Measurements from ENCODE around the gene LRRC26. TPM values are rescaled to one million over a fixed set of nuclear protein-coding genes. Genes with fewer than 3 reads are reported as not detected.

The LRRC26 gene
- total and polyA plus RNA-seq, 4 experiments from 2014 or later = not detected

GRCh38 chr9:137204731-137205125, 34.9 kb upstream of the LRRC26 start:
- Mint-ChIP-seq H3K27ac (peak overlapping the region; percentile 92 to 99 (median 96)), H3K27me3 (no peaks in the 10 kb centered on the region), H3K36me3 (peaks cover 9 to 18% of the 10 kb centered on the region in 2 donors), H3K4me3 (peak overlapping the region; percentile 88 to 96 (median 94)), H3K9me3 (no peaks in the 10 kb centered on the region), H3K4me1 (peaks cover 26 to 59% (median 48%) of the 10 kb centered on the region in 4 donors)
- H3K4me3 ChIP-seq (ENCODE audit: low read length in 2 of 2) = peak overlapping the region; percentile 90 to 94
- H3K36me3 ChIP-seq (ENCODE audit: insufficient read depth, low read length) = no peaks in the 10 kb centered on the region
- peak overlapping the region; percentile 94 for H3K27ac ChIP-seq (ENCODE audit: low read depth, low read length)
- intact Hi-C loops (cut with micrococcal nuclease) = loop anchor here (1.0 kb wide), 2 partner anchors 16 to 19 kb away; partner anchors contain the start of genes ANAPC2 and SSNA1
- ChIA-PET CTCF (ENCODE audit: partially characterized antibody) (interaction anchor here (0.6 to 1.5 kb wide), 5 partner anchors 16 to 75 kb away, joined by 3 to 5 read pairs (median 4); partner anchors contain the start of genes ANAPC2, NELFB and SSNA1), POLR2A (ENCODE audit: partially characterized antibody) (interaction anchor here (0.6 to 11.9 kb wide), 9 partner anchors 7 to 137 kb away, joined by 3 to 169 read pairs (median 5); partner anchors contain the start of genes ANAPC2, MAN1B1, NELFB and RNF208)
- H3K4me1 ChIP-seq (ENCODE audit: insufficient read depth, low read length) = peaks cover 49% of the 10 kb centered on the region
- DNase-seq = no peak
- H3K9me3 ChIP-seq (ENCODE audit: control insufficient read depth in 1 of 2, low read length in 2 of 2) = no peaks in the 10 kb centered on the region
- no peaks in the 10 kb centered on the region for H3K27me3 ChIP-seq (ENCODE audit: insufficient read depth, low read length)

- H3K4me3 ChIP-seq (ENCODE audit: low read length in 2 of 2) = no peak overlapping the region
- no peaks in the 10 kb centered on the region for H3K9me3 ChIP-seq (ENCODE audit: control insufficient read depth in 1 of 2, low read length in 2 of 2)
- ChIA-PET POLR2A (ENCODE audit: partially characterized antibody) (interaction anchor here (1.5 to 11.9 kb wide), 4 partner anchors 14 to 38 kb away, joined by 4 to 169 read pairs (median 42); partner anchors contain the start of genes ANAPC2, CYSRT1, RNF208 and SSNA1), CTCF (ENCODE audit: partially characterized antibody) (interaction anchor here (1.4 kb wide), 2 partner anchors 14 to 24 kb away, joined by 3 to 5 read pairs; partner anchors contain the start of genes RNF224 and SSNA1)
- H3K27me3 ChIP-seq (ENCODE audit: insufficient read depth, low read length) = no peaks in the 10 kb centered on the region
- intact Hi-C loops (cut with micrococcal nuclease) = no loop called here
- peak overlapping the region in 1 of 8 donors; percentile 17 for H3K4me3 Mint-ChIP-seq
- H3K36me3 Mint-ChIP-seq = peaks cover 9 to 14% of the 10 kb centered on the region in 2 donors
- no peak for DNase-seq
- H3K9me3 Mint-ChIP-seq = no peaks in the 10 kb centered on the region
- H3K27ac ChIP-seq (ENCODE audit: low read depth, low read length) = no peak overlapping the region
- no peaks in the 10 kb centered on the region for H3K36me3 ChIP-seq (ENCODE audit: insufficient read depth, low read length)
- H3K4me1 ChIP-seq (ENCODE audit: insufficient read depth, low read length) = peaks cover 57% of the 10 kb centered on the region
- H3K4me1 Mint-ChIP-seq = peaks cover 26 to 59% (median 46%) of the 10 kb centered on the region in 4 donors
- peak overlapping the region in 1 of 7 donors; percentile 96 for H3K27ac Mint-ChIP-seq
- H3K27me3 Mint-ChIP-seq = no peaks in the 10 kb centered on the region
Measured at GRCh38 chr9:137202966-137203365, 33.1 kb upstream of the LRRC26 start.

- ChIA-PET CTCF (ENCODE audit: partially characterized antibody) (interaction anchor here (0.7 to 1.4 kb wide), 5 partner anchors 12 to 83 kb away, joined by 3 to 7 read pairs (median 3); partner anchors contain the start of genes ANAPC2, CYSRT1 and SSNA1), POLR2A (ENCODE audit: partially characterized antibody) (interaction anchor here (0.7 to 11.9 kb wide), 20 partner anchors 8 to 221 kb away, joined by 3 to 169 read pairs (median 4); partner anchors contain the start of genes ANAPC2, CYSRT1, MAN1B1 and NELFB)
- peak overlapping the region; percentile 79 to 93 (median 82) for H3K4me3 Mint-ChIP-seq
- intact Hi-C loops (cut with micrococcal nuclease) = loop anchor here (2.0 kb wide), 1 partner anchor 73 kb away; no protein-coding TSS in a partner anchor
- H3K9me3 ChIP-seq (ENCODE audit: control insufficient read depth in 1 of 2, low read length in 2 of 2) = no peaks in the 10 kb centered on the region
- peak overlapping the region; percentile 52 to 77 for H3K4me3 ChIP-seq (ENCODE audit: low read length in 2 of 2)
- no peaks in the 10 kb centered on the region for H3K9me3 Mint-ChIP-seq
- H3K27me3 ChIP-seq (ENCODE audit: insufficient read depth, low read length) = no peaks in the 10 kb centered on the region
- H3K36me3 ChIP-seq (ENCODE audit: insufficient read depth, low read length) = no peaks in the 10 kb centered on the region
- H3K27ac ChIP-seq (ENCODE audit: low read depth, low read length) = peak overlapping the region; percentile 72
- H3K36me3 Mint-ChIP-seq = peaks cover 0 to 8% of the 10 kb centered on the region in 2 donors
- peaks cover 47% of the 10 kb centered on the region for H3K4me1 ChIP-seq (ENCODE audit: insufficient read depth, low read length)
- no peak for DNase-seq
- peaks cover 14 to 43% (median 32%) of the 10 kb centered on the region in 4 donors for H3K4me1 Mint-ChIP-seq
- peak overlapping the region; percentile 62 to 93 (median 83) for H3K27ac Mint-ChIP-seq
- H3K27me3 Mint-ChIP-seq = no peaks in the 10 kb centered on the region
Measured at GRCh38 chr9:137201205-137201868, 31.5 kb upstream of the LRRC26 start.

GRCh38 chr9:137200311-137201204, 30.7 kb upstream of the LRRC26 start, which contains the start of gene TPRN:
TPRN (minus strand) TSS chr9:137200741; CDS start chr9:137200711, 30 bp downstream.
- Mint-ChIP-seq H3K36me3 (peaks cover 0 to 8% of the 10 kb centered on the region in 2 donors), H3K9me3 (no peaks in the 10 kb centered on the region)

GRCh38 chr9:137199411-137200121, 29.7 kb upstream of the LRRC26 start:
- Histone ChIP-seq H3K4me3 (ENCODE audit: low read length in 2 of 2) (no peak overlapping the region), H3K9me3 (ENCODE audit: control insufficient read depth in 1 of 2, low read length in 2 of 2) (no peaks in the 10 kb centered on the region), H3K27ac (ENCODE audit: low read depth, low read length) (no peak overlapping the region), H3K36me3 (ENCODE audit: insufficient read depth, low read length) (no peaks in the 10 kb centered on the region), H3K27me3 (ENCODE audit: insufficient read depth, low read length) (no peaks in the 10 kb centered on the region), H3K4me1 (ENCODE audit: insufficient read depth, low read length) (peaks cover 36% of the 10 kb centered on the region)
- ChIA-PET POLR2A (ENCODE audit: partially characterized antibody) (interaction anchor here (1.4 to 11.9 kb wide), 2 partner anchors 10 to 70 kb away, joined by 6 to 169 read pairs; partner anchors contain the start of genes ANAPC2 and SSNA1), CTCF (ENCODE audit: partially characterized antibody) (interaction anchor here (3.0 kb wide), 1 partner anchor 10 kb away, joined by 7 read pairs; the partner anchor contains the start of genes ANAPC2 and SSNA1)
- H3K27ac Mint-ChIP-seq = peak overlapping the region in 1 of 7 donors; percentile 37
- no peak for DNase-seq
- H3K36me3 Mint-ChIP-seq = peaks cover 0 to 3% of the 10 kb centered on the region in 2 donors
- no peaks in the 10 kb centered on the region for H3K27me3 Mint-ChIP-seq
- no peaks in the 10 kb centered on the region for H3K9me3 Mint-ChIP-seq
- peak overlapping the region in 7 of 8 donors; percentile 62 to 81 (median 77) for H3K4me3 Mint-ChIP-seq
- intact Hi-C loops (cut with micrococcal nuclease) = loop anchor here (1.0 to 2.0 kb wide), 4 partner anchors 11 to 71 kb away; partner anchors contain the start of genes ANAPC2, SSNA1 and TUBB4B
- H3K4me1 Mint-ChIP-seq = peaks cover 9 to 27% (median 20%) of the 10 kb centered on the region in 4 donors

More at GRCh38 chr9:137200311-137201204, 30.7 kb upstream of the LRRC26 start, which contains the start of gene TPRN:
- no peaks in the 10 kb centered on the region for H3K27me3 ChIP-seq (ENCODE audit: insufficient read depth, low read length)
- Mint-ChIP-seq H3K4me1 (peaks cover 9 to 35% (median 25%) of the 10 kb centered on the region in 4 donors), H3K27me3 (no peaks in the 10 kb centered on the region), H3K4me3 (peak within 1 kb of the TSS; percentile 81 to 93 (median 82)), H3K27ac (peak within 1 kb of the TSS; percentile 62 to 93 (median 83))
- peaks cover 40% of the 10 kb centered on the region for H3K4me1 ChIP-seq (ENCODE audit: insufficient read depth, low read length)
- intact Hi-C loops (cut with micrococcal nuclease) = loop anchor here (1.0 to 2.0 kb wide), 4 partner anchors 12 to 72 kb away; partner anchors contain the start of genes ANAPC2, SSNA1 and TUBB4B
- no peaks in the 10 kb centered on the region for H3K9me3 ChIP-seq (ENCODE audit: control insufficient read depth in 1 of 2, low read length in 2 of 2)
- peak; percentile 97 to 99 (median 98) for DNase-seq
- CTCF ChIA-PET (ENCODE audit: partially characterized antibody) = interaction anchor here (0.7 to 1.2 kb wide), 4 partner anchors 12 to 82 kb away, joined by 3 to 7 read pairs (median 4); partner anchors contain the start of genes ANAPC2, CYSRT1 and SSNA1
- peak within 1 kb of the TSS; percentile 52 to 77 for H3K4me3 ChIP-seq (ENCODE audit: low read length in 2 of 2)
- no peaks in the 10 kb centered on the region for H3K36me3 ChIP-seq (ENCODE audit: insufficient read depth, low read length)
- H3K27ac ChIP-seq (ENCODE audit: low read depth, low read length) = peak within 1 kb of the TSS; percentile 72
- POLR2A ChIA-PET (ENCODE audit: partially characterized antibody) = interaction anchor here (0.7 to 11.9 kb wide), 22 partner anchors 9 to 222 kb away, joined by 3 to 169 read pairs (median 4); partner anchors contain the start of genes ANAPC2, CYSRT1, MAN1B1 and NELFB

All from CD4-positive, alpha-beta memory T cell (primary cell).